Stimulated activated naive CD8-positive, alpha-beta T cell treated with anti-CD3 and anti-CD28 coated beads, Interleukin-15, Interleukin-2, amounts not matched to agents 100 U/mL and 50 U/mL, for 24 hours (primary cell): ENCODE results near the gene MTMR3.
"Not testable (repeated sequence)": the region's sequence is repeated elsewhere in the genome, so short reads cannot be mapped to it uniquely, and the experiment has no call there.

Experiments
- ATAC-seq: fragments of 150-1000 bp; cut with Tn5 transposase; one replicate; pipeline ENCODE4 v1.10.0; 2021
- DNase-seq: peaks from one replicate; pipeline ENCODE4 v3.0.0; 2021

Gene MTMR3

GRCh38 chr22:29883045-29883774 lies at the start of gene MTMR3:
TSS of gene MTMR3 (plus strand) at chr22:29883174. CDS start at chr22:29971060, 87,886 bp downstream.
- ATAC-seq (peak; percentile 85), DNase-seq (peak; percentile 97)

GRCh38 chr22:29833392-29833965 lies 49.5 kb upstream of the MTMR3 start:
- no peak for ATAC-seq
- no peak for DNase-seq

GRCh38 chr22:29834046-29834445 lies 48.9 kb upstream of the MTMR3 start:
- DNase-seq (no peak), ATAC-seq (no peak)

GRCh38 chr22:29836791-29837370 lies 46.1 kb upstream of the MTMR3 start:
- ATAC-seq, DNase-seq: not testable (repeated sequence)

- peak; percentile 99 for ATAC-seq
- DNase-seq, result peak; percentile 100
Observed at GRCh38 chr22:29837741-29838598, 45.0 kb upstream of the MTMR3 start, which contains the start of gene ASCC2. TSS of gene ASCC2 (minus strand) at chr22:29838274. CDS start at chr22:29832325, 5,949 bp downstream.

GRCh38 chr22:29838599-29838956 lies 44.4 kb upstream of the MTMR3 start:
- no peak for ATAC-seq
- no peak for DNase-seq

- no peak for ATAC-seq
- DNase-seq, result no peak
Observed at GRCh38 chr22:29839039-29839438, 43.9 kb upstream of the MTMR3 start.

GRCh38 chr22:29840498-29840897 lies 42.5 kb upstream of the MTMR3 start:
- no peak for ATAC-seq
- no peak for DNase-seq

- DNase-seq, result no peak
- ATAC-seq, result no peak
Observed at GRCh38 chr22:29842172-29842571, 40.8 kb upstream of the MTMR3 start.

GRCh38 chr22:29842740-29843139 lies 40.2 kb upstream of the MTMR3 start:
- no peak for DNase-seq
- ATAC-seq, result no peak

- DNase-seq (no peak), ATAC-seq (no peak)
Observed at GRCh38 chr22:29846290-29846689, 36.7 kb upstream of the MTMR3 start.

- no peak for ATAC-seq
- no peak for DNase-seq
Observed at GRCh38 chr22:29848111-29848510, 34.9 kb upstream of the MTMR3 start.

GRCh38 chr22:29854432-29854831 lies 28.5 kb upstream of the MTMR3 start:
- DNase-seq (no peak), ATAC-seq (no peak)

- no peak for ATAC-seq
Observed at GRCh38 chr22:29855611-29856181, 27.3 kb upstream of the MTMR3 start.

GRCh38 chr22:29856496-29856895 lies 26.5 kb upstream of the MTMR3 start:
- DNase-seq (no peak), ATAC-seq (no peak)

More at GRCh38 chr22:29855611-29856181, 27.3 kb upstream of the MTMR3 start:
- DNase-seq, result no peak

GRCh38 chr22:29859030-29859429 lies 23.9 kb upstream of the MTMR3 start:
- not testable (repeated sequence) for DNase-seq, ATAC-seq

- no peak for ATAC-seq
- no peak for DNase-seq
Observed at GRCh38 chr22:29860006-29860766, 22.8 kb upstream of the MTMR3 start.

GRCh38 chr22:29861672-29862297 lies 21.2 kb upstream of the MTMR3 start:
- DNase-seq (no peak), ATAC-seq (no peak)

- DNase-seq, ATAC-seq: not testable (repeated sequence)
Observed at GRCh38 chr22:29865572-29865971, 17.4 kb upstream of the MTMR3 start.

GRCh38 chr22:29867260-29867659 lies 15.7 kb upstream of the MTMR3 start:
- DNase-seq (no peak), ATAC-seq (no peak)

- DNase-seq (no peak), ATAC-seq (no peak)
Observed at GRCh38 chr22:29867851-29868250, 15.1 kb upstream of the MTMR3 start.
